Kidney epithelial cell (primary cell): ENCODE measurements around the gene SORCS2. TPM values are rescaled to one million over a fixed set of nuclear protein-coding genes. Genes with fewer than 3 reads are reported as not detected.

Experiments used
- DNase-seq: peaks from one replicate; pipeline ENCODE4 v3.0.0-alpha.2; 2010; ENCODE audit warnings: low read depth
- H3K27me3 ChIP-seq: 2 replicates; pipeline ENCODE4 v1.6.0; 2011; ENCODE audit warnings: low read length; ENCODE audit not compliant: control insufficient read depth, insufficient read depth
- H3K36me3 ChIP-seq: 2 replicates; pipeline ENCODE4 v1.5.1; 2011; ENCODE audit warnings: low read length; ENCODE audit not compliant: control insufficient read depth, insufficient read depth
- H3K4me3 ChIP-seq: 2 replicates; pipeline ENCODE4 v1.5.1; 2011; ENCODE audit warnings: low read depth, mild to moderate bottlenecking, control low read depth, low read length
- CTCF ChIP-seq: IDR thresholded peaks from 2 replicates; pipeline ENCODE4 v1.5.1; 2011; ENCODE audit warnings: mild to moderate bottlenecking, moderate library complexity, low read length, control low read depth, inconsistent platforms; ENCODE audit not compliant: insufficient read depth, poor library complexity, severe bottlenecking
- total RNA-seq: library from RNA; depleted of rRNA; stranded (reverse); fragments of >200 nt; gene quantifications from 2 replicates; pipeline ENCODE4 v1.2.3, GENCODE V29; 2015

Gene SORCS2
- total RNA-seq, 1 donor from 2014 or later: 1.4 TPM

GRCh38 chr4:7460566-7460965 is 268.2 kb downstream of the SORCS2 start:
- peaks cover 10% of the 10 kb centered on the region for H3K27me3 ChIP-seq
- TF ChIP-seq CTCF: no peak
- no peaks in the 10 kb centered on the region for H3K36me3 ChIP-seq
- no peak overlapping the region for H3K4me3 ChIP-seq
- DNase-seq: no peak

DNA sequence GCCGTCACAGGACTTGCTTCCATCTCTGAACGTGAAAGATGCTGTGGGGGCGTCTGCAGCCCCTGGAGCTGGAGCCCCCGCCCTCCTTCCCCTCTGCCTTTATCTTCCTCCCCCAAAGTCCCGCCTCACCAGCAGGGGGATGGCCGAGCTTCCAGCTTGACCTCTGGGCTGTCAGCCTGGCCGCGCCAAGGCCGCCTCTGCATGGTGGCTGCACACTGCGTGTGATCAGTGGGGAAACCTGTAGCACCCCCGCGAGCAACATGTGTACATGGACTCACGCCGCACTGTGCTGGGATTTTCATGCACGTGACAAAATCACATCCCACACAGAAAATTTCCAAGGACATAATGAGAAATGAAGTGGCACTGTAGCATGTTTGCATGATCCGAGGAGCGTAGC is 268.9 kb downstream of the SORCS2 start:
- H3K4me3 ChIP-seq: no peak overlapping the region
- TF ChIP-seq CTCF: no peak
- no peaks in the 10 kb centered on the region for H3K36me3 ChIP-seq
- peaks cover 12% of the 10 kb centered on the region for H3K27me3 ChIP-seq
- DNase-seq: no peak

DNA sequence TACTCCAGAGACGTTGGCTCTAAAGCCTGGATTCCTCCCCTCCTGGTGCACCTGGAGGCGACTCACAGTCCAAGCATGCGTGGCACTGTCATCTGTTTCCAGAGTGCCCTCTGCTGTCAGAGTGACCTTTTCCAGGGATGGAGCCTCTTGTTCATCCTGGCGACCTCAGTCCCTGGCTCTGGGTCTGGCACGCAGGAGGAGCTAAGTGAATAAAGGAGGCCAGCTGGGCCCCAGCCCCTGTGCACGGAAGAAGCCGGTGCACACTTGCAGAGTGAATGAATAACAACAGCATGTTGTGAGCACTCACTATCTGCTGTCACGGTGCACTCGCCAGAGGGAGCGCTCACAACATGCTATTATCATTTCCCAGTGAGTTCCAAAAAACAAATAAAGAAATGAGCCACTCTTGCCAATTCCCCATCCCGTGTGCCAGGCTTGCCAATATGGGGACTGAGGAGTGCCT is 270.2 kb downstream of the SORCS2 start:
- TF ChIP-seq CTCF: no peak
- H3K36me3 ChIP-seq: no peaks in the 10 kb centered on the region
- peaks cover 12% of the 10 kb centered on the region for H3K27me3 ChIP-seq
- no peak overlapping the region for H3K4me3 ChIP-seq
- no peak for DNase-seq

DNA sequence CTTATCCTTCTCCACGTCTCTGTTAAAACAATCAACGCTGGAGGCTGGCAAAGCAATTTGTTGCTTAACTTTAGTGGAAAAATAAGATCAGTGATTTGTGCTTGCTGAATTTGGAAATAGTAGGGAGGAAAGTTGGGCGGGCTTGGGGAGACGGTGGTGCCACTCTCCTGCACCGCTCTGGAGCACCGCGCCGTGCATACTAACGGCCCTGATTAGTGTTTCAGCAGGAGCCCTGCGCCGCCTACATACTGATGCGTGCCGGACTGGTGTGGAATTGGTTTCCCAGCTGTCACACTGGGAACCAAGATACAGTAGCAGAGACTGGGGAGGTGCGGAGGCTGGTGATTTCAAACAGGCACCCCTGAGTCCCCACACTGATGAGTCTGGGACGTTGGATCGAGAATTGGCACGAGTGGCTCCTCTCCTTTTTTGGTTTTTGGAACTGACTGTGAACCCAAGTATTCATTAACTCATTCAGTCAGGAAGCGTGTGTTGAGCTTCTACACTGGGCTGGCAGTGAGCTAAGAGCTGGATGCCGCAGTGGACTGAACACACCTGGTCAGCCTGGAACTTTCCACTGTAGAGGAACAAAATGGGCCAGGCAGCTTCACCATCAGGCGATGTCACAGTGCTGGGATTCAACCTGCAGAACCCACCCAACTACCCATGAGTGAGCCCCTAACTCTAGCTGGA is 271.4 kb downstream of the SORCS2 start:
- no peak for DNase-seq

DNA sequence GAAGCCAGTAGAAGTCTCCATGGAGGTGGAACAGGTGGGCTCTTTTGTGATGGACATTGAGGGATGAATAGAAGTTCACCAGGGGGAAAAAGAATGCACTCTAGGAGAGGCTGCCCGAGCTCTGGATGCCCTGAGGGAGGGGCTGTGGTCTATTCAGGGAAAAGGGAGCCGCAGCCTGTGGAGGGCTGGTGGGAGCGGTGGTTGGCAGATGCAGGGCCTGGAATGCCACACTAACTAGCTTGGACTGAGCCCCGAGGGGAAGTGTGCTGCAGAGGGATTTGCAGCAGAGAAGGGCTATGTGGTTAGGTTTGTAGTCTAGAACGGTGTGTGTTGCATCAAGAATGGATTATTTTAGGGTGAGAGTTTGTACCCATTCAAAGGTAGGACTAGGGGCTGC is 271.9 kb downstream of the SORCS2 start:
- H3K4me3 ChIP-seq: no peak overlapping the region
- H3K27me3 ChIP-seq: peaks cover 12% of the 10 kb centered on the region
- DNase-seq: no peak
- TF ChIP-seq CTCF: no peak
- H3K36me3 ChIP-seq: no peaks in the 10 kb centered on the region

More for the DNA sequence above, 271.4 kb downstream of the SORCS2 start:
- no peak overlapping the region for H3K4me3 ChIP-seq
- H3K36me3 ChIP-seq: no peaks in the 10 kb centered on the region
- H3K27me3 ChIP-seq: peaks cover 12% of the 10 kb centered on the region
- TF ChIP-seq CTCF: no peak

DNA sequence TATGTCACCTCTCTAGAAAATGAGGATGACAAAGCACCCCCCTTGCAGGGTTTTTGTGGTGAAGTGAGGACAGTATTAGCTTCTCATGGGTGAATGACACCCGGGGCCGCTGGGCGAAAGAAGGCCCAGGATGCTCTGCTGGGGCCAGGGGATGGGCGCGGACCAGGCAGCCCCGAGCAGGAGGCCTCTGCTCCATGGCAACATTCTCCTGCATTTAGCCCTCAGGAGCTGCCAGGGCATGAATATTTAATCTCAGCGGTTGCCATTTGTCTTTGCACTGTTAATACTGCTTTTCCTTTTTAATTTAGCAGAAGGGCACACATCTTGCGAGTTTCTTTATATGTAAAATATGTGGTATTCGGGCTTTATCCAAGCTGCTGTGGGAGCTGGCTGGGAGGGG is 272.7 kb downstream of the SORCS2 start:
- no peak for TF ChIP-seq CTCF
- H3K4me3 ChIP-seq: no peak overlapping the region
- H3K27me3 ChIP-seq: peaks cover 12% of the 10 kb centered on the region
- DNase-seq: no peak
- no peaks in the 10 kb centered on the region for H3K36me3 ChIP-seq
